K562 (cell line): ENCODE measurements around the gene OLIG2.

Source experiments
- BCLAF1 ChIP-seq, 2 experiments: fragments of 450-650 bp in 1 of 2; IDR thresholded peaks; 2 replicates each; pipeline ENCODE4 v1.6.1; 2011 to 2017; ENCODE audit warnings: low read depth in 2 of 2, antibody characterized with exemption in 1 of 2, borderline replicate concordance in 1 of 2, low read length in 1 of 2, mild to moderate bottlenecking in 1 of 2, mixed read lengths in 1 of 2; ENCODE audit not compliant: control insufficient read depth in 1 of 2
- CTCF ChIP-seq, 3 experiments: IDR thresholded peaks in 2 of 3; conservative IDR thresholded peaks in 1 of 3; 2 replicates each; pipeline ENCODE4 v1.5.1; 2011 to 2012; ENCODE audit warnings: low read length in 3 of 3, mild to moderate bottlenecking in 3 of 3, control low read depth in 2 of 3, improper control_type of control experiment in 1 of 3, inconsistent platforms in 1 of 3, low read depth in 1 of 3, mixed read lengths in 1 of 3, moderate library complexity in 1 of 3; ENCODE audit not compliant: insufficient read depth in 2 of 3

DNA sequence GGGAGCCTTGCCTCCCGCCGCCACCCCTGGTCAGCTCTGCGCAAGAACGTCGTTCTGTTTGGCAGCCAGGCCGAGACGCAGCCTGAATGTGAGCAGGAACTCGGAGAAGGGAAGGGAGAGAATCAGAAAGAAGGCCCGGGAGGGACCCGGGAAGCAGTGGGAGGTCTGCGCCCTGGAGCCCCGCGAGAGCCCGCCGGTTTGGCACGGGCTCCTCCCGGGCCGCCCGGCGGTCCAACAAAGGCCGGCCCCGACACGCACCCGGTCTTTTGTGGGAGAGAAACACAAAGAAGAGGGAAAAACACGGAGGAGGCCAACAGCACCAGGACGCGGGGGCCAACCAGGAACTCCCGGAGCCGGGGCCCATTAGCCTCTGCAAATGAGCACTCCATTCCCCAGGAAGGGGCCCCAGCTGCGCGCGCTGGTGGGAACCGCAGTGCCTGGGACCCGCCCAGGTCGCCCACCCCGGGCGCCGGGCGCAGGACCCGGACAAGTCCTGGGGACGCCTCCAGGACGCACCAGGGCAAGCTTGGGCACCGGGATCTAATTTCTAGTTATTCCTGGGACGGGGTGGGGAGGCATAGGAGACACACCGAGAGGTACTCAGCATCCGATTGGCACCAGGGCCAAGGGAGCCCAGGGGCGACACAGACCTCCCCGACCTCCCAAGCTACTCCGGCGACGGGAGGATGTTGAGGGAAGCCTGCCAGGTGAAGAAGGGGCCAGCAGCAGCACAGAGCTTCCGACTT is 2.7 kb upstream of the OLIG2 start:
- no peak for TF ChIP-seq CTCF (IDR thresholded peaks at IDR 0.05 in 2 of 3, conservative IDR thresholded peaks at IDR 0.05 in 1 of 3; ENCODE audit: insufficient read depth in 2 of 3, low read depth in 1 of 3, low read length in 3 of 3)
- TF ChIP-seq BCLAF1 (IDR thresholded peaks at IDR 0.05; ENCODE audit: borderline replicate concordance in 1 of 2, control insufficient read depth in 1 of 2, low read depth in 2 of 2, low read length in 1 of 2) = no peak
